SK-N-SH (cell line): Measurements from ENCODE around the gene TMEM131L.

Experiments used
- CHD2 ChIP-seq: fragments of 150-350 bp; IDR thresholded peaks from 2 replicates; pipeline ENCODE4 v1.6.1; 2018; ENCODE audit warnings: low read length; ENCODE audit not compliant: partially characterized antibody
- CTCF ChIP-seq: fragments of 200-600 bp; sonication (generic); IDR thresholded peaks from 2 replicates; pipeline ENCODE4 v1.6.1; 2017; ENCODE audit warnings: antibody characterized with exemption, mild to moderate bottlenecking, moderate library complexity
- EP300 ChIP-seq, 2 experiments: IDR thresholded peaks; 2 replicates each; pipeline versions ENCODE4 v1.4.0 to v1.6.1; 2012; ENCODE audit warnings: borderline replicate concordance in 1 of 2, low read depth in 1 of 2, low read length in 1 of 2
- FOXM1 ChIP-seq: IDR thresholded peaks from 2 replicates; pipeline ENCODE4 v1.4.0; 2012; ENCODE audit warnings: low read depth, mild to moderate bottlenecking
- POLR2AphosphoS5 ChIP-seq: IDR thresholded peaks from 2 replicates; pipeline ENCODE4 v1.6.1; 2012; ENCODE audit warnings: low read depth, low read length
- REST ChIP-seq: IDR thresholded peaks from 2 replicates; pipeline ENCODE4 v1.6.1; 2012; ENCODE audit warnings: mild to moderate bottlenecking, low read depth, low read length, moderate library complexity
- RFX5 ChIP-seq: IDR thresholded peaks from 2 replicates; pipeline ENCODE4 v1.6.1; 2012; ENCODE audit warnings: mild to moderate bottlenecking, improper control_type of control experiment, low read length
- SIN3A ChIP-seq: IDR thresholded peaks from 2 replicates; pipeline ENCODE4 v1.6.1; 2012; ENCODE audit warnings: low read depth, mild to moderate bottlenecking, low read length, moderate library complexity, borderline replicate concordance
- TAF1 ChIP-seq: IDR thresholded peaks from 2 replicates; pipeline ENCODE4 v1.6.1; 2012; ENCODE audit warnings: low read depth, mild to moderate bottlenecking, low read length, moderate library complexity, borderline replicate concordance
- USF2 ChIP-seq: fragments of 150-350 bp; IDR thresholded peaks from 2 replicates; pipeline ENCODE4 v1.6.1; 2017; ENCODE audit warnings: antibody characterized with exemption, low read length, low read depth, borderline replicate concordance
- YY1 ChIP-seq: IDR thresholded peaks from 2 replicates; pipeline ENCODE4 v1.4.0; 2012; ENCODE audit warnings: low read depth, mild to moderate bottlenecking

- TF ChIP-seq YY1 (no peak), SIN3A (no peak), FOXM1 (no peak), RFX5 (no peak), CTCF (no peak), REST (no peak), EP300 (IDR thresholded peaks at IDR 0.05; ENCODE audit: borderline replicate concordance in 1 of 2, low read depth in 1 of 2, low read length in 1 of 2) (no peak), CHD2 (no peak), USF2 (no peak), TAF1 (no peak), POLR2AphosphoS5 (no peak)
Observed at GRCh38 chr4:153501578-153501977, 35.4 kb downstream of the TMEM131L start.
